Ecto neural progenitor cell (in vitro differentiated cells): Measurements from ENCODE around the gene C20orf144.
A peak's percentile ranks its signal among the peaks of the same experiment; 100 is the strongest.

Experiments used
- DNase-seq: peaks from one replicate; pipeline ENCODE4 v3.0.0-alpha.2; 2018; ENCODE audit warnings: low spot score

The C20orf144 gene

GRCh38 chr20:33666293-33667244, 4.4 kb downstream of the C20orf144 start, which contains the start of gene ACTL10:
Gene ACTL10 (plus strand): TSS chr20:33666943. CDS start chr20:33667498, 555 bp downstream.
- peak; percentile 91 for DNase-seq

DNA sequence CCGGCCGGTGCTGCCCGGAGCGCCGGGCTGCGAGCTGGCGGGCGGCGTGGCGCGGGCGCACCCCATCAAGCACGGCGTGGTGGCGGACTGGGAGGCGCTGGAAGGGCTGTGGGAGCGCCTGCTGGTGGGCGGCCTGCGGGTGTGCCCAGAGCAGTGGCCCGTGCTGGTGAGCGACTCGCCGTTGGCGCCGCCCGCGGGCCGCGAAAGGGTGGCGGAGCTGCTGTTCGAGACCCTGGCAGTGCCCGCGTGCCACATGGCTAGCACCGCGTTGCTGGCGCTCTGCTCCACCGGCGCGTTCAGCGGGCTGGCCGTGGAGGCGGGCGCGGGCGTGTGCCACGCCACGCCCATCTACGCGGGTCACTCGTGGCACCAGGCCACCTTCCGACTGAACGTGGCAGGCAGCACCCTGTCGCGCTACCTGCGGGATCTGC, 5.1 kb downstream of the C20orf144 start:
- DNase-seq = peak; percentile 67

DNA sequence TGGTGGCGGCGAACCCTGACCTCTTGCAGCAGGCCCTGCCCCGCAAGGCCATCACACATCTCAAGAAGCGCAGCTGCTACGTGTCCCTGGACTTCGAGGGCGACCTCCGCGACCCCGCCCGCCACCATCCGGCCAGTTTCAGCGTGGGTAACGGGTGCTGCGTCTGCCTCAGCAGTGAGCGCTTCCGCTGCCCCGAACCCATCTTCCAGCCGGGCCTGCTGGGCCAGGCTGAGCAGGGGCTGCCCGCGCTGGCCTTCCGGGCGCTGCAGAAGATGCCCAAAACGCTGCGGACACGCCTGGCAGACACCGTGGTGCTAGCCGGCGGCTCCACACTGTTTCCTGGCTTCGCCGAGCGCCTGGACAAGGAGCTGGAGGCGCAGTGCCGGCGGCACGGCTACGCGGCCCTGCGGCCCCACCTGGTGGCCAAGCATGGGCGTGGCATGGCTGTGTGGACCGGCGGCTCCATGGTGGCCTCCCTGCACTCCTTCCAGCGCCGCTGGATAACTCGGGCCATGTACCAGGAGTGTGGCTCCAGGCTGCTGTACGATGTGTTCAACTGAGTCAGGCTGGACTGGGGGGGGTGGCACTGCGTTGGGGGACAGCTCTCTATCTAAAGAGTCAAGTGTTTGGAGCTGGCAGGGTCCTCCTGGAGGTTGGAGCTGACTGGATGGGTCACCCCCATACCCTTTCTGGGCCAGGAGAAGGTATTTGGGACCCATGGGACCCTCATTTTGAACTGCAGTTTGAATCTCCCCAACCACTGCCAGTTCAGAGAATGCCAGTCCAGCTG, 5.7 kb downstream of the C20orf144 start:
- DNase-seq = peak; percentile 86

GRCh38 chr20:33668466-33669155, 6.5 kb downstream of the C20orf144 start:
- DNase-seq = no peak

GRCh38 chr20:33669224-33669623, 7.1 kb downstream of the C20orf144 start:
- DNase-seq = no peak

- DNase-seq = no peak
These were observed 7.9 kb downstream of the C20orf144 start for GRCh38 chr20:33669873-33670640.

DNA sequence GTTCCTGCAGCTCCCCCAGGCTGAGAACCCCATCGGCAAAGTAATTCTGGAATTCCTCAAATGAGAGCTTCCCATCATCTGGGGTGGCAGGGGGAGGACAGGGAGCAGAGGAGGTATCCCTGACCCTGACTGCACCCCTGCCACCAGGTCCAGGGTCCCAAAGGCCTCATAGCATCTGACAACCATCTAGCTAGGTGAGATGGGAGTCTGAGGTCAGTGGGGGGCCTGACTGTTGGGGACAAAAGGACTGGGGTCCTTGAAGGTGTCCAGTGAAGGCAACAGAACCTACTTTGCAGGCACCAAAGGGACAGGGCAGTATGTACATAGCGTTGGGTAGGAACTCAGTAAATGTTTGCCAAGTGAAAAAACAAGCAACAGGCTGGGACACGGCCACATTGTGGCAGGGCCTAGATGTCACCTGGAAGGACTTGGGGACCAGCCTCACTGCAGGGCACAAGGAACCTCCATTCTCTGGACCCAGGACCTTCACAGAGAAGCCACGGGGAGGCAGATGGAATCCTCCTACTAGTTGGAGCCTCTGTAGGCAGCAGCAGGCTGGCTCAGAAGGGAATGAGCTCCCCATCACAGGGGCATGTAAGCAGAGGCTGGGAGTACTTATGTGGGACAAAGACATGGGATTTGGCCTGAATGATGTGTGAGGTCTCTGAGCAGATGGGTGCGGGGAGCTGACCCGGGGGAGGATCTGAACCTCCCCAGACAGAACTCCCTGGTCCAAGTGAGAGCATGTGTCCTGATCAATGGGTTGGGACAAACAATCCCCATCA, 8.8 kb downstream of the C20orf144 start:
- DNase-seq = no peak

DNA sequence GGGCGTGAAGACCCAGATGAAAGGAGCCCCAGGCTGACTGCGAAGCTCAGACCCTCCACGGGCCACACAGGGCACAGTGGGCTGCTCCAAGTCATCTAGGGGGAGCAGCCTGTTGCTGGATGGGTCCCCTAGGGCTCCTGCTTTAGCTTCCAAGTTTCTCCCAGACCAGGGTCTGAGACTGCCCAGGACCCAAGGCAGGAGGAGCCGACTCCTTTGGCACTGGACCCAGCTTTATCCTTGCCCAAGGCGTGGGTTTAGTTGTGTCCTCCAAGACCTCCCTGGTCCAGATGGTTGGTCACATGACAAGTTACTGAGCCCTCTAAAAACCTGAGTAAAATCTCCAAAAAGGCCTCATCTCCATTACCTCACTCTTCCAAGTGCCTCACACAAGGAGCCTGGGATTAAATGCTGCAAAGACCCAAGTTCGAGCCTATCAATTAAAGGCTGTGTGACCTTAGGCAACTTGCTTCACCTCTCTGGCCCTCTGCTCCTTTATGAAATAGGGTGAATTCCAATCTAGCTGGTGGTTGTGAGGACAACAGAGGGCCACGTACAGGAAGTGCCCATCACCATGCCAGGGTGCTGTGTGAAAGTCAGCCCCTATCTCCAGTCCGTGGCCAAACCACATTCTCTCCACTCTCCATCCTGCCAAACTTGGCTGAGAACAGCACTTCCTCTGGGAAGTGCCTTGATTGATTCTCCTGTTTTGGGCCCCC, 9.6 kb downstream of the C20orf144 start:
- no peak for DNase-seq

- no peak for DNase-seq
These were observed 10.4 kb downstream of the C20orf144 start for GRCh38 chr20:33672426-33673113.

DNA sequence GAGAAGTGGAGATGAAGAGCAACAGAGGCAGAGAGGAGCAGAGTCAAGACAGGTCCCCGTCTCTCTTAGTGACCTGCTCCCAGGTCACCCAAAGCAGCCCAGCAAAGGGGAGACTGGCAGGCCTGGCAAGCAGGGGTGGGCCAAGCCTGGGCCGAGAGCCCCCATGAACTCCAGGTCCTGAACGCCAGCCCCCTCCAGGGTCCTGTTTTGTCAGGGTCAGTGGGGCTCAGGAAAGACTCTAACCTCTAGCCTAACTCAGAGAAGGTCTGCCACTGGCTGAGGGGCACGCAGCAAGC, 10.9 kb downstream of the C20orf144 start:
- DNase-seq = no peak

GRCh38 chr20:33673410-33674293, 11.5 kb downstream of the C20orf144 start:
- no peak for DNase-seq

- DNase-seq = peak; percentile 88
These were observed 12.4 kb downstream of the C20orf144 start, which contains the start of gene NECAB3 for GRCh38 chr20:33674294-33675135. Gene NECAB3 (minus strand): TSS chr20:33674428. CDS start chr20:33674352, 76 bp downstream.

DNA sequence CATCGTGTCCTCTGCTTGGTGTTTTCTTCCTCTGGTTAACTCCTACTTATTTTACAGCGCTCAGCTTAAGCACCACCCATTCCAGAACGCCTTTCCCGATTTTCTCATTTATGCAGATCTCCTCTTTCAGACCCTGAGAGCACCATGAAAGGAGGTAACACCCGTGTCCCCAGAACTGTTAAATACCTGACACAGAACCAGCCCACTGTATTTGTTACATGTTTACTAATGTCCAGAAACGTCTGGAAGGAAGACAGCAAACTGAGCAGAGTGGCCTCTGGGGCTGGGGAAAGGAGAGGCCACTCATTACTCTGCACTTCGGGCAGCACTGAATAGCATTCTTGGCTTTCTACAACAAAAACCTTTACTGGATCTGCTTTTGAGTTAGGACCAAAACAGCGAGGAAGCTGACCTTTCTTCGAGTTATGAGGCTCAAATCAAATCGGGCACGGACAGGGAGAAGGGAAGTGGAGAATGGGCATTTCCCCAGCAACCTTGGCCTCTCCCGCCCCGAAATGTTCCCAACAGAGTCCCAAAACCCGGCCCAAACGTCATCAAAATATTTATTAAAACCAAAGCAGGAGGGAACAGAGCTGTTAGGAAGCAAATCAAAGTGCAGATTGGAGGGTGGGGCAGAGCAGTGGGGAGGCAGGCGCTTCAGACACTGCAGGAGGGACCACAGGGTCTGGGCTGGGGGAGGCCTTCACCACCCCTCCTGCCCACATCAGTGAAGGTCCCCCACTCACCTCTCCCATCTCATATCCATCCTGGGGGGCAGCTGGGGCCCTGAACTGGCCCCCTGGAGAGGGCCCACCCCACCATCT, 13.2 kb downstream of the C20orf144 start:
- no peak for DNase-seq

- no peak for DNase-seq
These were observed 14.0 kb downstream of the C20orf144 start for GRCh38 chr20:33676121-33676520.

GRCh38 chr20:33676652-33677645, 14.8 kb downstream of the C20orf144 start:
- no peak for DNase-seq
